Measurements from ENCODE around the gene GANC.
"Not testable (repeated sequence)": the region's sequence is repeated elsewhere in the genome, so short reads cannot be mapped to it uniquely, and the experiment has no call there.

GANC gene

GRCh38 chr15:42324308-42324707, 51.3 kb downstream of the GANC start:
- no peaks in the 10 kb centered on the region for H3K36me3 ChIP-seq (ENCODE audit: insufficient read depth, low read depth, low read length)
- H3K27ac ChIP-seq (ENCODE audit: low read length) = no peak overlapping the region
- H3K4me3 ChIP-seq (ENCODE audit: low read length) = no peak overlapping the region
- H3K4me1 ChIP-seq (ENCODE audit: insufficient read depth, low read length) = no peaks in the 10 kb centered on the region
- H3K9me3 ChIP-seq (ENCODE audit: insufficient read depth, low read depth, low read length) = no peaks in the 10 kb centered on the region
- H3K27me3 ChIP-seq (ENCODE audit: insufficient read depth, low read length) = no peaks in the 10 kb centered on the region
- no peak overlapping the region for H3K9ac ChIP-seq (ENCODE audit: low read depth, low read length)

- Histone ChIP-seq H3K4me1 (ENCODE audit: insufficient read depth, low read length) (no peaks in the 10 kb centered on the region), H3K27ac (ENCODE audit: low read length) (no peak overlapping the region), H3K36me3 (ENCODE audit: insufficient read depth, low read depth, low read length) (no peaks in the 10 kb centered on the region), H3K9me3 (ENCODE audit: insufficient read depth, low read depth, low read length) (no peaks in the 10 kb centered on the region), H3K27me3 (ENCODE audit: insufficient read depth, low read length) (no peaks in the 10 kb centered on the region), H3K9ac (ENCODE audit: low read depth, low read length) (no peak overlapping the region), H3K4me3 (ENCODE audit: low read length) (no peak overlapping the region)
Observed at GRCh38 chr15:42329161-42329560, 56.2 kb downstream of the GANC start.

- Histone ChIP-seq H3K27ac (ENCODE audit: low read length) (no peak overlapping the region), H3K4me1 (ENCODE audit: insufficient read depth, low read length) (no peaks in the 10 kb centered on the region), H3K9ac (ENCODE audit: low read depth, low read length) (no peak overlapping the region), H3K36me3 (ENCODE audit: insufficient read depth, low read depth, low read length) (no peaks in the 10 kb centered on the region), H3K9me3 (ENCODE audit: insufficient read depth, low read depth, low read length) (peaks cover 3% of the 10 kb centered on the region; the same call in 1 of the 2 replicates), H3K4me3 (ENCODE audit: low read length) (no peak overlapping the region), H3K27me3 (ENCODE audit: insufficient read depth, low read length) (no peaks in the 10 kb centered on the region)
Observed at GRCh38 chr15:42329992-42330391, 57.0 kb downstream of the GANC start.

GRCh38 chr15:42331235-42331634, 58.2 kb downstream of the GANC start:
- Histone ChIP-seq H3K27me3 (ENCODE audit: insufficient read depth, low read length) (no peaks in the 10 kb centered on the region), H3K4me3 (ENCODE audit: low read length) (no peak overlapping the region), H3K36me3 (ENCODE audit: insufficient read depth, low read depth, low read length) (no peaks in the 10 kb centered on the region), H3K9ac (ENCODE audit: low read depth, low read length) (no peak overlapping the region), H3K27ac (ENCODE audit: low read length) (no peak overlapping the region), H3K4me1 (ENCODE audit: insufficient read depth, low read length) (no peaks in the 10 kb centered on the region), H3K9me3 (ENCODE audit: insufficient read depth, low read depth, low read length) (peaks cover 7% of the 10 kb centered on the region; the same call in 1 of the 2 replicates)

- Histone ChIP-seq H3K9ac (ENCODE audit: low read depth, low read length) (no peak overlapping the region), H3K4me1 (ENCODE audit: insufficient read depth, low read length) (no peaks in the 10 kb centered on the region), H3K36me3 (ENCODE audit: insufficient read depth, low read depth, low read length) (no peaks in the 10 kb centered on the region), H3K9me3 (ENCODE audit: insufficient read depth, low read depth, low read length) (peaks cover 11% of the 10 kb centered on the region; the same call in 1 of the 2 replicates), H3K27ac (ENCODE audit: low read length) (no peak overlapping the region), H3K4me3 (ENCODE audit: low read length) (no peak overlapping the region), H3K27me3 (ENCODE audit: insufficient read depth, low read length) (no peaks in the 10 kb centered on the region)
Observed at GRCh38 chr15:42332331-42332730, 59.3 kb downstream of the GANC start.

- no peak overlapping the region for H3K27ac ChIP-seq (ENCODE audit: low read length)
- H3K4me1 ChIP-seq (ENCODE audit: insufficient read depth, low read length) = no peaks in the 10 kb centered on the region
- H3K36me3 ChIP-seq (ENCODE audit: insufficient read depth, low read depth, low read length) = no peaks in the 10 kb centered on the region
- H3K27me3 ChIP-seq (ENCODE audit: insufficient read depth, low read length) = no peaks in the 10 kb centered on the region
- H3K4me3 ChIP-seq (ENCODE audit: low read length) = no peak overlapping the region
- H3K9me3 ChIP-seq (ENCODE audit: insufficient read depth, low read depth, low read length) = peaks cover 11% of the 10 kb centered on the region; the same call in 1 of the 2 replicates
- no peak overlapping the region for H3K9ac ChIP-seq (ENCODE audit: low read depth, low read length)
Observed at GRCh38 chr15:42335074-42335473, 62.1 kb downstream of the GANC start.

GRCh38 chr15:42336650-42337049, 63.6 kb downstream of the GANC start:
- H3K4me1 ChIP-seq (ENCODE audit: insufficient read depth, low read length); H3K9ac ChIP-seq (ENCODE audit: low read depth, low read length); H3K4me3 ChIP-seq (ENCODE audit: low read length); H3K27ac ChIP-seq (ENCODE audit: low read length); H3K36me3 ChIP-seq (ENCODE audit: insufficient read depth, low read depth, low read length); H3K27me3 ChIP-seq (ENCODE audit: insufficient read depth, low read length): not testable (repeated sequence)
- H3K9me3 ChIP-seq (ENCODE audit: insufficient read depth, low read depth, low read length) = peaks cover 11% of the 10 kb centered on the region; the same call in 1 of the 2 replicates

GRCh38 chr15:42337104-42337503, 64.1 kb downstream of the GANC start:
- H3K9ac ChIP-seq (ENCODE audit: low read depth, low read length); H3K27ac ChIP-seq (ENCODE audit: low read length); H3K4me1 ChIP-seq (ENCODE audit: insufficient read depth, low read length); H3K4me3 ChIP-seq (ENCODE audit: low read length); H3K36me3 ChIP-seq (ENCODE audit: insufficient read depth, low read depth, low read length); H3K27me3 ChIP-seq (ENCODE audit: insufficient read depth, low read length): not testable (repeated sequence)
- peaks cover 11% of the 10 kb centered on the region; the same call in 1 of the 2 replicates for H3K9me3 ChIP-seq (ENCODE audit: insufficient read depth, low read depth, low read length)

GRCh38 chr15:42338500-42338899, 65.5 kb downstream of the GANC start:
- H3K27me3 ChIP-seq (ENCODE audit: insufficient read depth, low read length) = no peaks in the 10 kb centered on the region
- H3K4me1 ChIP-seq (ENCODE audit: insufficient read depth, low read length) = no peaks in the 10 kb centered on the region
- H3K4me3 ChIP-seq (ENCODE audit: low read length) = no peak overlapping the region
- peaks cover 11% of the 10 kb centered on the region; the same call in 1 of the 2 replicates for H3K9me3 ChIP-seq (ENCODE audit: insufficient read depth, low read depth, low read length)
- H3K36me3 ChIP-seq (ENCODE audit: insufficient read depth, low read depth, low read length) = no peaks in the 10 kb centered on the region
- no peak overlapping the region for H3K27ac ChIP-seq (ENCODE audit: low read length)
- no peak overlapping the region for H3K9ac ChIP-seq (ENCODE audit: low read depth, low read length)

GRCh38 chr15:42343596-42344232, 70.7 kb downstream of the GANC start:
- no peaks in the 10 kb centered on the region for H3K36me3 ChIP-seq (ENCODE audit: insufficient read depth, low read depth, low read length)
- no peak overlapping the region for H3K4me3 ChIP-seq (ENCODE audit: low read length)
- no peaks in the 10 kb centered on the region for H3K27me3 ChIP-seq (ENCODE audit: insufficient read depth, low read length)
- no peak overlapping the region for H3K9ac ChIP-seq (ENCODE audit: low read depth, low read length)
- no peaks in the 10 kb centered on the region for H3K9me3 ChIP-seq (ENCODE audit: insufficient read depth, low read depth, low read length)
- no peaks in the 10 kb centered on the region for H3K4me1 ChIP-seq (ENCODE audit: insufficient read depth, low read length)
- no peak overlapping the region for H3K27ac ChIP-seq (ENCODE audit: low read length)

- H3K36me3 ChIP-seq (ENCODE audit: insufficient read depth, low read depth, low read length) = no peaks in the 10 kb centered on the region
- H3K9me3 ChIP-seq (ENCODE audit: insufficient read depth, low read depth, low read length) = no peaks in the 10 kb centered on the region
- no peak overlapping the region for H3K9ac ChIP-seq (ENCODE audit: low read depth, low read length)
- H3K4me3 ChIP-seq (ENCODE audit: low read length) = no peak overlapping the region
- no peaks in the 10 kb centered on the region for H3K4me1 ChIP-seq (ENCODE audit: insufficient read depth, low read length)
- no peaks in the 10 kb centered on the region for H3K27me3 ChIP-seq (ENCODE audit: insufficient read depth, low read length)
- no peak overlapping the region for H3K27ac ChIP-seq (ENCODE audit: low read length)
Observed at GRCh38 chr15:42344763-42345162, 71.8 kb downstream of the GANC start.

- no peaks in the 10 kb centered on the region for H3K27me3 ChIP-seq (ENCODE audit: insufficient read depth, low read length)
- no peak overlapping the region for H3K4me3 ChIP-seq (ENCODE audit: low read length)
- H3K9me3 ChIP-seq (ENCODE audit: insufficient read depth, low read depth, low read length) = no peaks in the 10 kb centered on the region
- no peak overlapping the region for H3K9ac ChIP-seq (ENCODE audit: low read depth, low read length)
- H3K27ac ChIP-seq (ENCODE audit: low read length) = no peak overlapping the region
- H3K4me1 ChIP-seq (ENCODE audit: insufficient read depth, low read length) = no peaks in the 10 kb centered on the region
- no peaks in the 10 kb centered on the region for H3K36me3 ChIP-seq (ENCODE audit: insufficient read depth, low read depth, low read length)
Observed at GRCh38 chr15:42345504-42345903, 72.5 kb downstream of the GANC start.
